ENCODE results near the gene SPTLC1. TPM values are rescaled to one million over a fixed set of nuclear protein-coding genes. Genes with fewer than 3 reads are reported as not detected.

Gene SPTLC1
- total and polyA plus RNA-seq, 4 donors = 22.7 to 52.2 (median 43.9) TPM

DNA sequence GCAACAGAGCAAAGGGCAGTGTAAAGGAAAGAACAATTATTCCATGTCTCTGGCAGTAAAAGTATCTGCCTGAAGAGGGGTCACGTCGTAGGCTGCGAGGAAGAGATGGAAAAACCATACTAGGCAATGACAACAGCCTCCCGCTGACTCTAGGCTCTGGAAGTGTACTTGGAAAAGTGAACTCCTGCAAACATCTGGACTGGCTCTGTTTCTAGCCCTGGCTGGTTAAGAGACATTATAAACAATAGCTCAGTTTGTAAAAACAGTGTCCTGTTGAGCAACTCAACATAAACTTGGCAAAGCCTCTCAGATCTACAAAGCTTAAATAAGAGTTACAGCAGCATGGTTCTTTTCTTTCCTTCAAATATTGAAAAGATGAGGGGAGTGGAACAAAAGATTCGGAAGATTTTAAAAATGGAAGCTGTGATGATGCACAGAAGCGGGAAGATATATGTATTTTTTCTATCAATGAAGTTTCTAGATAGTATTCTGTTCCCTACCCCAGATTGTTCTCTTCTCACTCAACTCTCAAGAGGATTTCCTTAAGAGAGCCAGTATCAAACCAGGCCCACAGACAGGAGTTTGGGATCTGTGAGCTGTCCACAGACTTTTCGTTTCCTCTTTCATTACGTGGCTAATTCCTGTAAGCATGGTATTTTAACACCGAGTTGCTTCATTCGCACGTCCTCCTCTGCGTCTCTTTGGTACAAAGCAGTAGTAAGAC is 79.4 kb downstream of the SPTLC1 start:
- Histone ChIP-seq H3K4me1 (ENCODE audit: control insufficient read depth in 1 of 2, insufficient read depth in 2 of 2, low read length in 2 of 2) (no peaks in the 10 kb centered on the region), H3K27ac (ENCODE audit: low read depth in 1 of 2, low read length in 2 of 2) (no peak overlapping the region), H3K27me3 (ENCODE audit: control insufficient read depth in 1 of 2, insufficient read depth in 2 of 2, low read length in 1 of 2) (no peaks in the 10 kb centered on the region), H3K4me3 (ENCODE audit: low read length in 2 of 2) (no peak overlapping the region), H3K9me3 (ENCODE audit: control insufficient read depth, low read length) (no peaks in the 10 kb centered on the region), H3K36me3 (ENCODE audit: control insufficient read depth in 1 of 2, insufficient read depth in 2 of 2, low read length in 1 of 2) (peaks cover 3 to 18% of the 10 kb centered on the region in 2 donors)
- ATAC-seq (ENCODE audit: low FRiP score) (no peak), DNase-seq (no peak)
- intact Hi-C loops (cut with DNase I) = no loop called here
- 69 to 71% methylated on average over 12 of the region's 12 CpGs for WGBS, 2 donors

DNA sequence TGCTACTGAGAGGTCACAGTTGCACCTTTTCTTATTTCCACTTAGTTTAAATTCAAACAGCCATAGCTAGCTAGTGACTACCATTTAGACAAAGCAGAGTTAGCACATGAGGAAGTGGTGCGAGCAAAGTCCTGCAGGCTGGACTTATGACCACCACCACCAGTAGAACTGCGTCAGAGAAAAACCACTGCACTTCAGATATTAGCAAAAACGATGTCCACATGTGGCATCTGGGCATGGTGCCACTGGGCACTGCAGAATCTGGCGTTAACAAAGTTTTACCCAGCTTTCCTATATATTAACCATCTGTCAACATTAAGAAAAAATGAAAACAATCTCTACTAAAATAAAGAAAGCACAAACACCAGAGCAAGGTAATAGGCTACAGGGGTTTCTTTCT is 80.1 kb downstream of the SPTLC1 start:
- H3K27me3 ChIP-seq (ENCODE audit: control insufficient read depth in 1 of 2, insufficient read depth in 2 of 2, low read length in 1 of 2) = no peaks in the 10 kb centered on the region
- H3K27ac ChIP-seq (ENCODE audit: low read depth in 1 of 2, low read length in 2 of 2) = no peak overlapping the region
- 58 to 70% methylated on average over 4 of the region's 4 CpGs for WGBS, 2 donors
- ATAC-seq (ENCODE audit: low FRiP score) (no peak), DNase-seq (no peak)
- intact Hi-C loops (cut with DNase I) = no loop called here
- H3K4me1 ChIP-seq (ENCODE audit: control insufficient read depth in 1 of 2, insufficient read depth in 2 of 2, low read length in 2 of 2) = no peaks in the 10 kb centered on the region
- H3K4me3 ChIP-seq (ENCODE audit: low read length in 2 of 2) = no peak overlapping the region
- no peaks in the 10 kb centered on the region for H3K9me3 ChIP-seq (ENCODE audit: control insufficient read depth, low read length)
- peaks cover 3 to 18% of the 10 kb centered on the region in 2 donors for H3K36me3 ChIP-seq (ENCODE audit: control insufficient read depth in 1 of 2, insufficient read depth in 2 of 2, low read length in 1 of 2)

DNA sequence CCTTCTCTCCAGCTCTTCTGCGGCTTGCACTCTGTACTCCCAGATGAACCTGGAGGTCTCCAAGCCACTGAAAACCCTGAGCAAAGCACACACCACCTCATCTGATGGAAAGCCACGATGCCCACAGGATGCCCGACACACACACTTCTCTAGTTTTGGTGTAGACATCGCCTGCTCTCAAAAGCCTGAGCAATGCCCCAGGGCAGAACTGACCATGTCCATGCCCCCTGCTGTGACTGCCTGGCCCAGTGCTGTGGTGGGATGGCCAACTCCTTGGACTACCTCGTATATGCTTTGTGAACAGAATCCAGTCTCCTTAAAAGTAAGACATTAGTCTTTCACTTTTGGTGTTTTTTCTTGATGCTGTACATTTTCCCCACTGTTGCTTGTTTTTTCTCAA is 81.2 kb downstream of the SPTLC1 start:
- ATAC-seq (ENCODE audit: low FRiP score) (no peak), DNase-seq (no peak)
- Histone ChIP-seq H3K27me3 (ENCODE audit: control insufficient read depth in 1 of 2, insufficient read depth in 2 of 2, low read length in 1 of 2) (no peaks in the 10 kb centered on the region), H3K4me1 (ENCODE audit: control insufficient read depth in 1 of 2, insufficient read depth in 2 of 2, low read length in 2 of 2) (no peaks in the 10 kb centered on the region), H3K27ac (ENCODE audit: low read depth in 1 of 2, low read length in 2 of 2) (no peak overlapping the region), H3K4me3 (ENCODE audit: low read length in 2 of 2) (no peak overlapping the region), H3K36me3 (ENCODE audit: control insufficient read depth in 1 of 2, insufficient read depth in 2 of 2, low read length in 1 of 2) (peaks cover 3 to 18% of the 10 kb centered on the region in 2 donors), H3K9me3 (ENCODE audit: control insufficient read depth, low read length) (no peaks in the 10 kb centered on the region)
- intact Hi-C loops (cut with DNase I) = no loop called here
- 93 to 96% methylated on average over 5 of the region's 5 CpGs for WGBS, 2 donors

DNA sequence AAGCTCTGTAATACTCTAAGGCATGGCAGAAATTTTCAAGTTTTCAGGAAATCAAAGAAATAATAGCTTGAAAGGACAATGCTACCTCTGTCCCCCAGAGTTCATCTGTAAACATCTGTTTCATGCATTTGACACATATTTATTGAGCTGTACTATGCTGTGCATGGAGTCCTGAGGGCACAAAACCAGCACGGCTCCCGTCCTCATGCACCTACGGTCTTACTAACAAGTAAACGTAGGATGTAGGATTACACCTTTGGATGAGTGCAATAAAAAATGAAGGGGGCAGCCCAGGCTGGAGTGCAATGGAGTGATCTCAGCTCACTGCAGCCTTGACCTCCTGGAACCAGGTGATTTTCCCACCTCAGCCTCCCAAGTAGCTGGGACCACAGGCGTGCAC is 81.9 kb downstream of the SPTLC1 start:
- WGBS, 2 donors = 96 to 98% methylated on average over 5 of the region's 5 CpGs
- Histone ChIP-seq H3K4me1 (ENCODE audit: control insufficient read depth in 1 of 2, insufficient read depth in 2 of 2, low read length in 2 of 2) (no peaks in the 10 kb centered on the region), H3K27ac (ENCODE audit: low read depth in 1 of 2, low read length in 2 of 2) (no peak overlapping the region), H3K27me3 (ENCODE audit: control insufficient read depth in 1 of 2, insufficient read depth in 2 of 2, low read length in 1 of 2) (no peaks in the 10 kb centered on the region), H3K4me3 (ENCODE audit: low read length in 2 of 2) (no peak overlapping the region), H3K9me3 (ENCODE audit: control insufficient read depth, low read length) (no peaks in the 10 kb centered on the region), H3K36me3 (ENCODE audit: control insufficient read depth in 1 of 2, insufficient read depth in 2 of 2, low read length in 1 of 2) (peaks cover 3 to 15% of the 10 kb centered on the region in 2 donors)
- intact Hi-C loops (cut with DNase I) = no loop called here
- DNase-seq (no peak), ATAC-seq (ENCODE audit: low FRiP score) (no peak)

DNA sequence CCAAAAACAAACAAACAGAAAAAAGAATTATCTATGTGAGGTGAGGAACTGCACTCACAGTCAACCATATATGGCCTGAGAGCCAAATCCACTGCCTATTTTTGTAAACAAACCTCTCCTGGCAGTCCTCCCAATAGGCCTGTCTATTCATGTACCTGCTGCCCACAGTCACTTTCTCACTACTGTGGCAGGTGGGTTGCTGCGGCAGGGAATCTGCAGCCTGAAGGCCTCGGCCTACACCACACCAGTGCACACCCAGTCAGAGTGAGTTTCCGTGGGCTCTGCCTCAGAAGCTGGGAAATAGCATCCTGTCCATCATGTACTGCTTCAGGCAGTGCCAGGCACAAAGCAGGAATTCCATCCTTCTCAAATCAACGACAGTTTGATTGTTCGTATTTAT is 82.3 kb downstream of the SPTLC1 start:
- WGBS, 2 donors = 92 to 97% methylated on average over 5 of the region's 5 CpGs
- no peaks in the 10 kb centered on the region for H3K4me1 ChIP-seq (ENCODE audit: control insufficient read depth in 1 of 2, insufficient read depth in 2 of 2, low read length in 2 of 2)
- no peaks in the 10 kb centered on the region for H3K27me3 ChIP-seq (ENCODE audit: control insufficient read depth in 1 of 2, insufficient read depth in 2 of 2, low read length in 1 of 2)
- H3K9me3 ChIP-seq (ENCODE audit: control insufficient read depth, low read length) = no peaks in the 10 kb centered on the region
- H3K27ac ChIP-seq (ENCODE audit: low read depth in 1 of 2, low read length in 2 of 2) = no peak overlapping the region
- no peak for DNase-seq
- H3K4me3 ChIP-seq (ENCODE audit: low read length in 2 of 2) = no peak overlapping the region
- no peak for ATAC-seq (ENCODE audit: low FRiP score)
- intact Hi-C loops (cut with DNase I) = no loop called here
- H3K36me3 ChIP-seq (ENCODE audit: control insufficient read depth in 1 of 2, insufficient read depth in 2 of 2, low read length in 1 of 2) = peaks cover 3 to 15% of the 10 kb centered on the region in 2 donors

DNA sequence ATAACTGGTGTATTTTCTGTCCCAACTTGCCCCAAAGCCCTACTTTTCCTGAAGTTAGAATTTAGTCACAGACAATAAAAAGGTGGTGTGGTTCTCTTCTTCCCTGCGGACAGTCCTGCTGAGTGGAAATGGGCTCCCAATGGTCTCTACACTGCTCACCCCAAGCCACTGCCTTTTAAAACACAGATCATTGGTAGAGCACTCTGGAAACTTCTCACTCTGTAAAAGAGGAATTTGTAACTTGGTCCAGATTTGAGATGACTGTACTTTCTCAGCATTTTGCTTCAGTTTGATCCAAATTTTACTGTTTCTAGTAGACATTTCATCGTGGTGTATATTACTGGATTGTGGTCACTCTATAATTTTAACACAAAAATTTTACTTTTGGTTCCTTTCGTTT is 84.8 kb downstream of the SPTLC1 start:
- Histone ChIP-seq H3K4me1 (ENCODE audit: control insufficient read depth in 1 of 2, insufficient read depth in 2 of 2, low read length in 2 of 2) (no peaks in the 10 kb centered on the region), H3K9me3 (ENCODE audit: control insufficient read depth, low read length) (no peaks in the 10 kb centered on the region), H3K36me3 (ENCODE audit: control insufficient read depth in 1 of 2, insufficient read depth in 2 of 2, low read length in 1 of 2) (peaks cover 3 to 6% of the 10 kb centered on the region in 2 donors), H3K27me3 (ENCODE audit: control insufficient read depth in 1 of 2, insufficient read depth in 2 of 2, low read length in 1 of 2) (no peaks in the 10 kb centered on the region), H3K27ac (ENCODE audit: low read depth in 1 of 2, low read length in 2 of 2) (no peak overlapping the region), H3K4me3 (ENCODE audit: low read length in 2 of 2) (no peak overlapping the region)
- intact Hi-C loops (cut with DNase I) = no loop called here
- WGBS, 2 donors = 94 to 95% methylated on average over 3 of the region's 3 CpGs
- DNase-seq = no peak
- ATAC-seq (ENCODE audit: low FRiP score) = no peak

DNA sequence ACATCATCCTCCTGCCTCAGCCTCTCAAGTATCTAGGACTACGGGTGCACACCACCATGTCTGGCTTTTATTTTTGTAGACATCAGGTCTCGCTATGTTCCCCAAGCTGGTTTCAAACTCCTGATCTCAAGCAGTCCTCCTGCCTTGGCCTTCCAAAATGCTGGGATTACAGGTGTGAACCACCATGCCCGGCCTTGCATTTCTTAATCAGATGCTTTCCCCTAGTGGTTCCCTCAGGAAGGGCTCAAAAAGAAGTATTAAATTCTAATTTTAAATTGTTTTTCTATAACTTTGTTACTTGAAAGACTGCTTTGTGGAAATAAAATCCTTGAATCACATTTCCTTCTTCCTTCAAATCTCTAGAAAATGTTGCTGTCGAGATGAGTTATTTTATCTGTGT is 85.7 kb downstream of the SPTLC1 start:
- ATAC-seq (ENCODE audit: low FRiP score) = no peak
- H3K36me3 ChIP-seq (ENCODE audit: control insufficient read depth in 1 of 2, insufficient read depth in 2 of 2, low read length in 1 of 2) = peaks cover 2 to 3% of the 10 kb centered on the region in 2 donors
- H3K27me3 ChIP-seq (ENCODE audit: control insufficient read depth in 1 of 2, insufficient read depth in 2 of 2, low read length in 1 of 2) = no peaks in the 10 kb centered on the region
- H3K9me3 ChIP-seq (ENCODE audit: control insufficient read depth, low read length) = no peaks in the 10 kb centered on the region
- no peak overlapping the region for H3K4me3 ChIP-seq (ENCODE audit: low read length in 2 of 2)
- no peaks in the 10 kb centered on the region for H3K4me1 ChIP-seq (ENCODE audit: control insufficient read depth in 1 of 2, insufficient read depth in 2 of 2, low read length in 2 of 2)
- no peak for DNase-seq
- 92 to 94% methylated on average over 4 of the region's 4 CpGs for WGBS, 2 donors
- intact Hi-C loops (cut with DNase I) = no loop called here
- H3K27ac ChIP-seq (ENCODE audit: low read depth in 1 of 2, low read length in 2 of 2) = no peak overlapping the region

DNA sequence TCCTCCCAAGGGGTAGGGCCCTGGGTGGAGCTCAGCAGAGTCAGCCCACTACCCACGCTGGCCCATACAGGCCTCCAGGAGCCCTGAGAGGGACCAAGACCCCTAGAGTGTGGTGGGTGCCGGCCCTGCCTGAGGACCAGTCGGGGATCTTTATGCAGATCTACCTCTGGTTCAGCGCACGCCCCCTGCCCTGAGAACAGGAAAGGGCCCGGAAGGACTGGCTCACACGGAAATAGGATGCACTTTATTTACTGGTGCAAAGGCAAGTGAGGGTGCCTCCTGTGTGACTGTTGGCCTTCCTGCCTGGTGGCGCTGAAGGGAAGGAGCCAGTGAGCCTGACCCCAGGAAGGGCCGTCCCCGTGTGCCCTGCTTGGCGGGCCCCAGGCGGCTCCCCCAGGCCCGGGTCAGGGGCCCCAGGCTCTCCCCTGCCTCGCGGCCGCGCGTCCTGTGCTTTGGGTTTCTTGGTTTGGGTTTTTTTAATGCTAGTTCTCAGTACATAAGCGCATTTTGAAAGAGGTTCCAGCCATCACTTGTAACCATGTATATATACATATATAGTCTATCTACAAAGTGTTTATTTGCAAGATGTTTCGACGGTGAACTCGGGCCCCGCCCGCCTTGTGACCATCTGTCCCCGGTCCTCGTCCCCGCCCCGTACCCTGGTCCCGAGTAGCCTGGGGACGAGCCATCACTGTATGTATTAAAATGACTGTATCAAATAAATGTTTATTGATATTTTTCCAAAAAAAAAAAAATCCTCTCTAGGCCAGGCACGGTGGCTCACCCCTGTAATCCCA is 88.8 kb downstream of the SPTLC1 start:
- Histone ChIP-seq H3K9me3 (ENCODE audit: control insufficient read depth, low read length) (no peaks in the 10 kb centered on the region), H3K4me1 (ENCODE audit: control insufficient read depth in 1 of 2, insufficient read depth in 2 of 2, low read length in 2 of 2) (no peaks in the 10 kb centered on the region), H3K36me3 (ENCODE audit: control insufficient read depth in 1 of 2, insufficient read depth in 2 of 2, low read length in 1 of 2) (no peaks in the 10 kb centered on the region), H3K4me3 (ENCODE audit: low read length in 2 of 2) (no peak overlapping the region), H3K27ac (ENCODE audit: low read depth in 1 of 2, low read length in 2 of 2) (no peak overlapping the region), H3K27me3 (ENCODE audit: control insufficient read depth in 1 of 2, insufficient read depth in 2 of 2, low read length in 1 of 2) (no peaks in the 10 kb centered on the region)
- intact Hi-C loops (cut with DNase I) = no loop called here
- DNase-seq (no peak), ATAC-seq (ENCODE audit: low FRiP score) (no peak)
- WGBS, 2 donors = 88 to 90% methylated on average over 31 of the region's 31 CpGs

Measured in aorta (tissue), 5 donors.